GM21381 (cell line): ENCODE results near the gene CLIC3.
"Not testable (repeated sequence)": the region's sequence is repeated elsewhere in the genome, so short reads cannot be mapped to it uniquely, and the experiment has no call there.

ENCODE experiments used
- ATAC-seq: cut with Tn5 transposase; IDR thresholded peaks from one replicate; pipeline ENCODE4 v1.9.1; 2021; ENCODE audit warnings: mild to moderate bottlenecking, moderate library complexity; ENCODE audit not compliant: unreplicated experiment

The CLIC3 gene

GRCh38 chr9:137004285-137004684 lies 7.9 kb upstream of the CLIC3 start:
- ATAC-seq: not testable (repeated sequence)

GRCh38 chr9:137002646-137003041 lies 6.3 kb upstream of the CLIC3 start:
- ATAC-seq: no peak

GRCh38 chr9:137001857-137002645 lies 5.7 kb upstream of the CLIC3 start:
- no peak for ATAC-seq

GRCh38 chr9:137000177-137000930 lies 4.0 kb upstream of the CLIC3 start:
- peak; percentile 81 for ATAC-seq

- ATAC-seq: no peak
Observed at GRCh38 chr9:136997830-136998234, 1.5 kb upstream of the CLIC3 start.

- no peak for ATAC-seq
Observed at GRCh38 chr9:136997371-136997770, 1.0 kb upstream of the CLIC3 start.

- no peak for ATAC-seq
Observed at GRCh38 chr9:136995772-136996311, 526 bp downstream of the CLIC3 start.

- ATAC-seq: no peak
Observed at GRCh38 chr9:136995362-136995761, 1.0 kb downstream of the CLIC3 start.

- ATAC-seq: no peak
Observed at GRCh38 chr9:136994888-136995230, 1.5 kb downstream of the CLIC3 start.

GRCh38 chr9:136994180-136994887 lies 2.0 kb downstream of the CLIC3 start:
- ATAC-seq: no peak

- no peak for ATAC-seq
Observed at GRCh38 chr9:136992819-136993369, 3.5 kb downstream of the CLIC3 start.

GRCh38 chr9:136991993-136992818 lies 4.2 kb downstream of the CLIC3 start, which contains the start of gene PAXX:
PAXX (plus strand) TSS chr9:136992422; CDS start chr9:136992444, 22 bp downstream.
- peak; percentile 78 for ATAC-seq

GRCh38 chr9:136990242-136990911 lies 6.0 kb downstream of the CLIC3 start:
- ATAC-seq: no peak

- no peak for ATAC-seq
Observed at GRCh38 chr9:136988872-136989271, 7.5 kb downstream of the CLIC3 start.

- no peak for ATAC-seq
Observed at GRCh38 chr9:136985853-136986252, 10.5 kb downstream of the CLIC3 start.

GRCh38 chr9:136985027-136985602 lies 11.3 kb downstream of the CLIC3 start:
- ATAC-seq: no peak

GRCh38 chr9:136984464-136985026 lies 11.8 kb downstream of the CLIC3 start:
- ATAC-seq: no peak

GRCh38 chr9:136983656-136984314 lies 12.6 kb downstream of the CLIC3 start:
- ATAC-seq: no peak
